ENCODE data around the gene ECE1. TPM values are rescaled to one million over a fixed set of nuclear protein-coding genes. Genes with fewer than 3 reads are reported as not detected.
"Not testable (repeated sequence)": the region's sequence is repeated elsewhere in the genome, so short reads cannot be mapped to it uniquely, and the experiment has no call there.

The ECE1 gene
- total RNA-seq, 1 donor: 32.6 TPM

DNA sequence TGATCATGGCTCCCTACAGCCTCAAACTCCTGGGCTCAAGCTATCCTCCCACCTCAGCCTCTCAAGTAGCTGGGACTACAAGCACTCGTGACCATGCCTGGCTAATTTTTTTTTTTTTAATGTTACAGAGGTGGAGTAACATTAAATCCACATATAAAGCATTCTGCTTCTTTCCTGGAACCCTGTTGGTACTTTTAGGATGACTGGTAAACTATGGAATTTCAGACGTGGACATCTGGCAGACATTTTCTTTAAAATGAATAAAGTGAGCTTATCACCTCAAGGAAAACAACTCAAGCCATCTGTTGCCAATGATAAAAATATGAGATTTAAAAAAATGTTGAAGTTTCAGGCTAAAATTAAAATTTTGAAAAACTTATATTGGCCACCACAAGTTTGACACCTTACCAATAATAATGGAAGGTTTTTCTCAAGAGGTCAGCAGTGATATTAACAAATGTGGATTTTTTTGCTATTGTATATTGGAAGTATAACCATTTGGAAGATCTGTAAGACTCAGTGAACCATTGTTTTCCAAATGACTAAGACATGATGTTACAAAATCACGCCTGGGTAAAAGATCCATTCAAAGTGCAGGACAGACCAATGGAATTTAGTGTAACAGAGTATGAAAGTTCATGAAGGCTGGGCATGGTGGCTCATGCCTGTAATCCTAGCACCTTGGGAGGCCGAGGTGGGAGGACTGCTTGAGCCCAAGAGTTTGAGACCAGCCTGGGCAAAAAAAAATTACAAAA lies 60.8 kb downstream of the ECE1 start:
- Histone ChIP-seq H3K4me3 (ENCODE audit: insufficient read depth, low read length) (no peak overlapping the region), H3K9me3 (ENCODE audit: low read depth, low read length) (no peaks in the 10 kb centered on the region), H3K4me1 (ENCODE audit: insufficient read depth, low read length) (peaks cover 13% of the 10 kb centered on the region), H3K36me3 (ENCODE audit: insufficient read depth, low read length) (peaks cover 39% of the 10 kb centered on the region), H3K79me2 (ENCODE audit: insufficient read depth, low read length) (no peaks in the 10 kb centered on the region), H4K20me1 (ENCODE audit: insufficient read depth, low read length) (no peaks in the 10 kb centered on the region), H3K4me2 (ENCODE audit: insufficient read depth, low read length) (no peak overlapping the region), H3K27me3 (ENCODE audit: insufficient read depth, low read length) (no peaks in the 10 kb centered on the region), H2AFZ (ENCODE audit: low read length) (no peak overlapping the region), H3K27ac (ENCODE audit: low read depth, low read length) (peak overlapping the region; percentile 86)
- peak; percentile 84 for DNase-seq (ENCODE audit: insufficient read length, low spot score, missing footprints)
- TF ChIP-seq, protein P1, sequence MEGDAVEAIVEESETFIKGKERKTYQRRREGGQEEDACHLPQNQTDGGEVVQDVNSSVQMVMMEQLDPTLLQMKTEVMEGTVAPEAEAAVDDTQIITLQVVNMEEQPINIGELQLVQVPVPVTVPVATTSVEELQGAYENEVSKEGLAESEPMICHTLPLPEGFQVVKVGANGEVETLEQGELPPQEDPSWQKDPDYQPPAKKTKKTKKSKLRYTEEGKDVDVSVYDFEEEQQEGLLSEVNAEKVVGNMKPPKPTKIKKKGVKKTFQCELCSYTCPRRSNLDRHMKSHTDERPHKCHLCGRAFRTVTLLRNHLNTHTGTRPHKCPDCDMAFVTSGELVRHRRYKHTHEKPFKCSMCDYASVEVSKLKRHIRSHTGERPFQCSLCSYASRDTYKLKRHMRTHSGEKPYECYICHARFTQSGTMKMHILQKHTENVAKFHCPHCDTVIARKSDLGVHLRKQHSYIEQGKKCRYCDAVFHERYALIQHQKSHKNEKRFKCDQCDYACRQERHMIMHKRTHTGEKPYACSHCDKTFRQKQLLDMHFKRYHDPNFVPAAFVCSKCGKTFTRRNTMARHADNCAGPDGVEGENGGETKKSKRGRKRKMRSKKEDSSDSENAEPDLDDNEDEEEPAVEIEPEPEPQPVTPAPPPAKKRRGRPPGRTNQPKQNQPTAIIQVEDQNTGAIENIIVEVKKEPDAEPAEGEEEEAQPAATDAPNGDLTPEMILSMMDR (IDR thresholded peaks at IDR 0.05; ENCODE audit: extremely low read depth, low read depth, low read length): no peak

DNA sequence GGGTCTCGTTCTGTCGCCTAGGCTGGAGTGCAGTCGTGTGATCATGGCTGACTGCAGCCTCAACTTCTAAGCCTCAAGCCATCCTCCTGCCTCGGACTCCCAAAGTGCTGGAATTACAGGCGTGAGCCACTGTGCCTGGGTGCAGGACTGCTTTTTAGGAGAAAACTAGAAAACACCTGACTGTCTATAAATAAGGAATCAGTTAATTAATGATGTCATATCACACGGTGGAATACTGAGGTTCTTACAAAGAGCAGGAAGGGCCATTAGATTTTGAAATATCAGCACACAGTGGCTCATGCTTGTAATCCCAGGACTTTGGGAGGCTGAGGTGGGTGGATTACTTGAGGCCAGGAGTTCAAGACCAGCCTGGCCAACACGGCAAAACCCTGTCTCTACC lies 62.0 kb downstream of the ECE1 start:
- H3K4me2 ChIP-seq (ENCODE audit: insufficient read depth, low read length); H3K27me3 ChIP-seq (ENCODE audit: insufficient read depth, low read length); H3K9me3 ChIP-seq (ENCODE audit: low read depth, low read length); H3K4me3 ChIP-seq (ENCODE audit: insufficient read depth, low read length); H4K20me1 ChIP-seq (ENCODE audit: insufficient read depth, low read length); DNase-seq (ENCODE audit: insufficient read length, low spot score, missing footprints); H3K27ac ChIP-seq (ENCODE audit: low read depth, low read length); H3K79me2 ChIP-seq (ENCODE audit: insufficient read depth, low read length); H2AFZ ChIP-seq (ENCODE audit: low read length): not testable (repeated sequence)
- Histone ChIP-seq H3K4me1 (ENCODE audit: insufficient read depth, low read length) (peaks cover 13% of the 10 kb centered on the region), H3K36me3 (ENCODE audit: insufficient read depth, low read length) (peaks cover 38% of the 10 kb centered on the region)

DNA sequence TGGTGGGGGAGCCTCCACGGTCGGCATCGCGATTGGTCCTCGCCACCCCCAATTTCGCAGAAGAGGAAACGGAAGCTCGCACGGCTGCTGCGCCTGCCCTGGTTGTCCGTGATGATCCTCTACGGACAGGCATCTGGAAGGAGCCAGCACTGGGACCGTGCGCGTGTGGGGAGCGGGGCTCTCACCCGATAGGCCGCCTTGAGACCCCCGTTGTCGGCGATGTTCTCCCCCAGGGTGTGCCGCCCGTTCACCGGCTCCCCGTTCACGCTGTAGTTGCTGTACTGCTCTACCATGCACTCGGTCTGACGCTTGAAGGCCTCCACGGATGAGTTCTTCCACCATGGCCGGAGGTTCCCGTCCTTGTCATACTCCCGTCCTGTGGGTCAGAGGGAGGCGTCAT lies 65.2 kb downstream of the ECE1 start:
- Histone ChIP-seq H3K27ac (ENCODE audit: low read depth, low read length) (no peak overlapping the region), H3K4me2 (ENCODE audit: insufficient read depth, low read length) (no peak overlapping the region), H4K20me1 (ENCODE audit: insufficient read depth, low read length) (no peaks in the 10 kb centered on the region), H3K36me3 (ENCODE audit: insufficient read depth, low read length) (peaks cover 47% of the 10 kb centered on the region), H3K4me1 (ENCODE audit: insufficient read depth, low read length) (peaks cover 12% of the 10 kb centered on the region), H3K9me3 (ENCODE audit: low read depth, low read length) (no peaks in the 10 kb centered on the region), H2AFZ (ENCODE audit: low read length) (no peak overlapping the region), H3K27me3 (ENCODE audit: insufficient read depth, low read length) (no peaks in the 10 kb centered on the region), H3K79me2 (ENCODE audit: insufficient read depth, low read length) (no peaks in the 10 kb centered on the region), H3K4me3 (ENCODE audit: insufficient read depth, low read length) (no peak overlapping the region)
- DNase-seq (ENCODE audit: insufficient read length, low spot score, missing footprints): no peak
- TF ChIP-seq, protein P1 (IDR thresholded peaks at IDR 0.05; ENCODE audit: extremely low read depth, low read depth, low read length): no peak

DNA sequence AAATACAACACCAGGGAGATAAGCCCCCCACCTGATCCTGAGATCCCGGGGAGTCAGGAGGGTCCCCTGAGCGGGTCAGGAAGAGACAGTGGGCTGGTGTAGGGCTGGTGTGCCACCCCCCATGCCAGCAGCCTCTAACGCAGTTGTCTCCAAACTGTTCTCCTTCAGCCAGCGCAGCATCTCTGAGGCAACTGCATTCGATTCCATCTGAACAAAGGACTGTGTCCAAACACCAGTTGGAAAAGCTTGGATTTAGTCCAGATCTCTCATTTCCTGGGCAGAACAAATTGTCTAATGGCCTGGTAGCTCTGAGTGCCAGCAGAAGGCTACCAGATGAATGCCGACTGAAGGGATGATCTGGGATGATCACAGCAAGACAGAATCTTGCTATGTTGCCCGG lies 69.4 kb downstream of the ECE1 start:
- no peak for DNase-seq (ENCODE audit: insufficient read length, low spot score, missing footprints)
- Histone ChIP-seq H3K27me3 (ENCODE audit: insufficient read depth, low read length) (no peaks in the 10 kb centered on the region), H3K4me3 (ENCODE audit: insufficient read depth, low read length) (no peak overlapping the region), H3K4me1 (ENCODE audit: insufficient read depth, low read length) (no peaks in the 10 kb centered on the region), H3K36me3 (ENCODE audit: insufficient read depth, low read length) (peaks cover 34% of the 10 kb centered on the region), H3K9me3 (ENCODE audit: low read depth, low read length) (no peaks in the 10 kb centered on the region), H4K20me1 (ENCODE audit: insufficient read depth, low read length) (no peaks in the 10 kb centered on the region), H3K4me2 (ENCODE audit: insufficient read depth, low read length) (no peak overlapping the region), H3K79me2 (ENCODE audit: insufficient read depth, low read length) (no peaks in the 10 kb centered on the region), H3K27ac (ENCODE audit: low read depth, low read length) (no peak overlapping the region), H2AFZ (ENCODE audit: low read length) (no peak overlapping the region)
- TF ChIP-seq, protein P1 (IDR thresholded peaks at IDR 0.05; ENCODE audit: extremely low read depth, low read depth, low read length): no peak
